GM19468 (cell line): ENCODE data around the gene AFF4.

Experiments
- ATAC-seq: cut with Tn5 transposase; IDR thresholded peaks from one replicate; pipeline ENCODE4 v1.9.1; 2021; ENCODE audit warnings: mild to moderate bottlenecking, moderate library complexity, moderate number of reproducible peaks; ENCODE audit not compliant: unreplicated experiment; ENCODE audit errors: extremely low read depth

The AFF4 gene

GRCh38 chr5:132896685-132897084, 66.7 kb downstream of the AFF4 start:
- no peak for ATAC-seq

GRCh38 chr5:132895719-132896305, 67.6 kb downstream of the AFF4 start:
- ATAC-seq: no peak

GRCh38 chr5:132890817-132891216, 72.6 kb downstream of the AFF4 start:
- ATAC-seq: no peak

- no peak for ATAC-seq
Measured at GRCh38 chr5:132889501-132889900, 73.9 kb downstream of the AFF4 start.

GRCh38 chr5:132887283-132887682, 76.2 kb downstream of the AFF4 start:
- no peak for ATAC-seq

GRCh38 chr5:132886064-132886823, 77.2 kb downstream of the AFF4 start:
- ATAC-seq: no peak

GRCh38 chr5:132884548-132884947, 78.9 kb downstream of the AFF4 start:
- no peak for ATAC-seq

GRCh38 chr5:132883261-132883834, 80.1 kb downstream of the AFF4 start:
- no peak for ATAC-seq

- ATAC-seq: no peak
Measured at GRCh38 chr5:132877938-132878337, 85.5 kb downstream of the AFF4 start.

- ATAC-seq: no peak
Measured at GRCh38 chr5:132877466-132877865, 86.0 kb downstream of the AFF4 start.

- ATAC-seq: no peak
Measured at GRCh38 chr5:132876020-132876759, 87.2 kb downstream of the AFF4 start.

- ATAC-seq: no peak
Measured at GRCh38 chr5:132873930-132874271, 89.5 kb downstream of the AFF4 start.

- ATAC-seq: no peak
Measured at GRCh38 chr5:132873119-132873929, 90.1 kb downstream of the AFF4 start, which contains the start of gene LEAP2. Gene LEAP2 (plus strand): TSS chr5:132873668. CDS start chr5:132873695, 27 bp downstream.

- no peak for ATAC-seq
Measured at GRCh38 chr5:132872788-132873118, 90.7 kb downstream of the AFF4 start.

- ATAC-seq: no peak
Measured at GRCh38 chr5:132871459-132872284, 91.8 kb downstream of the AFF4 start.

GRCh38 chr5:132870801-132871200, 92.6 kb downstream of the AFF4 start:
- ATAC-seq: no peak

- no peak for ATAC-seq
Measured at GRCh38 chr5:132868754-132869153, 94.7 kb downstream of the AFF4 start.

GRCh38 chr5:132867046-132867451, 96.4 kb downstream of the AFF4 start:
- peak; percentile 2 for ATAC-seq

- ATAC-seq: peak; percentile 89
Measured at GRCh38 chr5:132866342-132867045, 96.9 kb downstream of the AFF4 start, which contains the start of the genes GDF9 and UQCRQ. Gene GDF9 (minus strand): TSS chr5:132866469. CDS start chr5:132864533, 1,936 bp downstream. Gene UQCRQ (plus strand): TSS chr5:132866642. CDS start chr5:132866882, 240 bp downstream.
